ENCODE measurements around the gene LTB4R2. TPM values are rescaled to one million over a fixed set of nuclear protein-coding genes. Genes with fewer than 3 reads are reported as not detected.

LTB4R2 gene
- total and polyA plus RNA-seq, 2 donors (not counting 1 experiment from before 2014, with no cell fraction given), result 0.23 to 1.8 TPM

- Histone ChIP-seq H4K20me1 (ENCODE audit: control insufficient read depth, extremely low read depth, insufficient read depth, low read length) (no peaks in the 10 kb centered on the region), H3K36me3 (ENCODE audit: control insufficient read depth, insufficient read depth, low read length) (no peaks in the 10 kb centered on the region), H3K4me1 (ENCODE audit: control insufficient read depth, extremely low read depth, insufficient read depth, low read length) (peaks cover 2% of the 10 kb centered on the region), H3K27me3 (ENCODE audit: control insufficient read depth, insufficient read depth, low read length) (peaks cover 32% of the 10 kb centered on the region), H3K9ac (ENCODE audit: insufficient read depth, low read length) (peak within 1 kb of the TSS; percentile 55), H3K9me3 (ENCODE audit: control insufficient read depth, insufficient read depth, low read depth, low read length) (no peaks in the 10 kb centered on the region), H3K4me2 (ENCODE audit: extremely low read depth, insufficient read depth, low read length) (peak within 1 kb of the TSS; percentile 80), H3K79me2 (ENCODE audit: control insufficient read depth, insufficient read depth, low read length) (no peaks in the 10 kb centered on the region), H3K27ac (ENCODE audit: insufficient read depth, low read length) (no peak within 1 kb of the TSS), H3K4me3 (replicated peaks in 1 of 4; ENCODE audit: control extremely low read depth in 1 of 4, insufficient read depth in 1 of 4, low read depth in 3 of 4, low read length in 4 of 4) (peak within 1 kb of the TSS; percentile 1 to 54 (median 1)), H2AFZ (ENCODE audit: low read length) (peak within 1 kb of the TSS; percentile 59)
- TF ChIP-seq CTCF (conservative IDR thresholded peaks at IDR 0.05 in 1 of 2, IDR thresholded peaks at IDR 0.05 in 1 of 2; ENCODE audit: low read depth in 1 of 2, low read length in 2 of 2), result no peak
- peak; percentile 53 for TF ChIP-seq EZH2 (IDR thresholded peaks at IDR 0.05; ENCODE audit: low read length, missing control alignments)
- DNase-seq (ENCODE audit: low read depth in 2 of 2), result no peak
Measured at GRCh38 chr14:24334431-24335291, 24.7 kb downstream of the LTB4R2 start, which contains the start of gene ADCY4. Gene ADCY4, minus strand, starts transcription at chr14:24335071. Its CDS starts 419 bp downstream, at chr14:24334652.

GRCh38 chr14:24335461-24336171 lies 25.7 kb downstream of the LTB4R2 start:
- H4K20me1 ChIP-seq (ENCODE audit: control insufficient read depth, extremely low read depth, insufficient read depth, low read length), result no peaks in the 10 kb centered on the region
- DNase-seq (ENCODE audit: low read depth in 2 of 2), result no peak

More at GRCh38 chr14:24335461-24336171, 25.7 kb downstream of the LTB4R2 start:
- Histone ChIP-seq H3K9ac (ENCODE audit: insufficient read depth, low read length) (no peak overlapping the region), H2AFZ (ENCODE audit: low read length) (no peak overlapping the region), H3K9me3 (ENCODE audit: control insufficient read depth, insufficient read depth, low read depth, low read length) (no peaks in the 10 kb centered on the region), H3K27me3 (ENCODE audit: control insufficient read depth, insufficient read depth, low read length) (peaks cover 40% of the 10 kb centered on the region), H3K36me3 (ENCODE audit: control insufficient read depth, insufficient read depth, low read length) (no peaks in the 10 kb centered on the region), H3K79me2 (ENCODE audit: control insufficient read depth, insufficient read depth, low read length) (no peaks in the 10 kb centered on the region), H3K27ac (ENCODE audit: insufficient read depth, low read length) (no peak overlapping the region), H3K4me2 (ENCODE audit: extremely low read depth, insufficient read depth, low read length) (no peak overlapping the region), H3K4me1 (ENCODE audit: control insufficient read depth, extremely low read depth, insufficient read depth, low read length) (peaks cover 2% of the 10 kb centered on the region), H3K4me3 (replicated peaks in 1 of 4; ENCODE audit: control extremely low read depth in 1 of 4, insufficient read depth in 1 of 4, low read depth in 3 of 4, low read length in 4 of 4) (no peak overlapping the region)
- TF ChIP-seq EZH2 (IDR thresholded peaks at IDR 0.05; ENCODE audit: low read length, missing control alignments), result no peak
- no peak for TF ChIP-seq CTCF (conservative IDR thresholded peaks at IDR 0.05 in 1 of 2, IDR thresholded peaks at IDR 0.05 in 1 of 2; ENCODE audit: low read depth in 1 of 2, low read length in 2 of 2)
